Mesenchymal stem cell (in vitro differentiated cells and primary cell): ENCODE results near the gene PRDM2.
A peak's percentile ranks its signal among the peaks of the same experiment; 100 is the strongest.

Source experiments
- DNase-seq: peaks from one replicate; pipeline ENCODE4 v3.0.0-alpha.2; 2013
- H2AFZ ChIP-seq: one replicate; pipeline ENCODE4 v1.6.1; 2013; ENCODE audit warnings: low read depth, mild to moderate bottlenecking, control low read depth, inconsistent platforms, low read length, moderate library complexity
- H2AK5ac ChIP-seq: 2 replicates; pipeline ENCODE4 v1.6.1; 2013; ENCODE audit warnings: low read length, moderate library complexity, mild to moderate bottlenecking, inconsistent platforms; ENCODE audit not compliant: severe bottlenecking
- H2BK120ac ChIP-seq: one replicate; pipeline ENCODE4 v1.6.1; 2013; ENCODE audit warnings: low read depth, mild to moderate bottlenecking, inconsistent platforms, low read length, moderate library complexity
- H2BK12ac ChIP-seq, 2 experiments: one replicate each; pipeline ENCODE4 v1.6.1; 2013; ENCODE audit warnings: inconsistent platforms in 2 of 2, low read length in 2 of 2, mild to moderate bottlenecking in 2 of 2, moderate library complexity in 2 of 2, control low read depth in 1 of 2
- H2BK15ac ChIP-seq: one replicate; pipeline ENCODE4 v1.6.1; 2013; ENCODE audit warnings: mild to moderate bottlenecking, low read depth, inconsistent platforms; ENCODE audit not compliant: poor library complexity, severe bottlenecking
- H2BK5ac ChIP-seq: 2 replicates; pipeline ENCODE4 v1.6.1; 2013; ENCODE audit warnings: low read depth, mild to moderate bottlenecking, low read length, control low read depth, inconsistent platforms; ENCODE audit not compliant: poor library complexity, severe bottlenecking
- H3K14ac ChIP-seq, 2 experiments: one replicate each; pipeline ENCODE4 v1.6.1; 2013; ENCODE audit warnings: inconsistent platforms in 2 of 2, low read length in 2 of 2, control low read depth in 1 of 2, mild to moderate bottlenecking in 1 of 2, moderate library complexity in 1 of 2
- H3K18ac ChIP-seq, 2 experiments: one replicate each; pipeline ENCODE4 v1.6.1; 2013; ENCODE audit warnings: inconsistent platforms in 2 of 2, low read length in 2 of 2, control low read depth in 1 of 2, low read depth in 1 of 2, mild to moderate bottlenecking in 1 of 2
- H3K23ac ChIP-seq, 2 experiments: one replicate each; pipeline ENCODE4 v1.6.1; 2013; ENCODE audit warnings: inconsistent platforms in 2 of 2, low read length in 2 of 2, mild to moderate bottlenecking in 2 of 2, moderate library complexity in 2 of 2, control low read depth in 1 of 2
- H3K27ac ChIP-seq: 2 replicates; pipeline ENCODE4 v1.5.1; 2013; ENCODE audit warnings: mild to moderate bottlenecking, moderate library complexity, low read length, control low read depth, inconsistent platforms; ENCODE audit not compliant: poor library complexity, severe bottlenecking
- H3K27me3 ChIP-seq, 2 experiments: 2 replicates each; pipeline versions ENCODE4 v1.6.1 to v1.7.0; 2013; ENCODE audit warnings: low read length in 2 of 2, mild to moderate bottlenecking in 2 of 2, moderate library complexity in 2 of 2, control low read depth in 1 of 2, inconsistent platforms in 1 of 2; ENCODE audit not compliant: control insufficient read depth in 1 of 2, insufficient read depth in 1 of 2
- H3K36me3 ChIP-seq, 2 experiments: 2 replicates each; pipeline versions ENCODE4 v1.6.1 to v1.7.0; 2013; ENCODE audit warnings: low read length in 2 of 2, control low read depth in 1 of 2, inconsistent platforms in 1 of 2, low read depth in 1 of 2, mild to moderate bottlenecking in 1 of 2; ENCODE audit not compliant: insufficient read depth in 2 of 2, control insufficient read depth in 1 of 2
- H3K4ac ChIP-seq, 2 experiments: one replicate each; pipeline ENCODE4 v1.6.1; 2013; ENCODE audit warnings: inconsistent platforms in 2 of 2, low read length in 2 of 2, mild to moderate bottlenecking in 2 of 2, moderate library complexity in 2 of 2, control low read depth in 1 of 2, low read depth in 1 of 2
- H3K4me1 ChIP-seq: 2 replicates; pipeline ENCODE4 v1.6.1; 2013; ENCODE audit warnings: low read depth, low read length, control low read depth; ENCODE audit not compliant: control insufficient read depth, insufficient read depth
- H3K4me2 ChIP-seq: 2 replicates; pipeline ENCODE4 v1.6.1; 2013; ENCODE audit warnings: low read length, mild to moderate bottlenecking, inconsistent platforms; ENCODE audit not compliant: poor library complexity, severe bottlenecking
- H3K4me3 ChIP-seq, 2 experiments: 2 replicates each; pipeline versions ENCODE4 v1.5.1 to v1.7.0; 2013; ENCODE audit warnings: low read length in 2 of 2, mild to moderate bottlenecking in 2 of 2, control low read depth in 1 of 2, low read depth in 1 of 2; ENCODE audit not compliant: insufficient read depth in 1 of 2
- H3K79me1 ChIP-seq: replicated peaks from 2 replicates; pipeline ENCODE4 v1.6.1; 2013; ENCODE audit warnings: mild to moderate bottlenecking, control low read depth, low read length, inconsistent platforms; ENCODE audit not compliant: poor library complexity, severe bottlenecking
- H3K9ac ChIP-seq: 2 replicates; pipeline ENCODE4 v1.7.0; 2013; ENCODE audit warnings: mild to moderate bottlenecking, low read length, moderate library complexity
- H3K9me3 ChIP-seq: 2 replicates; pipeline ENCODE4 v1.7.0; 2013; ENCODE audit warnings: mild to moderate bottlenecking, low read length; ENCODE audit not compliant: control insufficient read depth
- H4K8ac ChIP-seq: one replicate; pipeline ENCODE4 v1.6.1; 2013; ENCODE audit warnings: inconsistent platforms, mild to moderate bottlenecking, low read length, moderate library complexity
- H4K91ac ChIP-seq: one replicate; pipeline ENCODE4 v1.6.1; 2013; ENCODE audit warnings: mild to moderate bottlenecking, low read length, inconsistent platforms
- WGBS: methylation state at CpG from one replicate; pipeline ENCODE4 v1.1.7; 2013; ENCODE audit warnings: mixed read lengths; 5-methylcytosine and 5-hydroxymethylcytosine counted together

PRDM2 gene

GRCh38 chr1:13830616-13831280 lies 130.8 kb downstream of the PRDM2 start:
- Histone ChIP-seq H3K9me3 (no peaks in the 10 kb centered on the region), H3K9ac (no peak overlapping the region), H3K4ac (no peak overlapping the region), H3K4me1 (no peaks in the 10 kb centered on the region), H3K4me3 (no peak overlapping the region), H3K36me3 (no peaks in the 10 kb centered on the region), H2BK15ac (no peak overlapping the region), H4K91ac (no peak overlapping the region), H3K27ac (no peak overlapping the region), H2BK5ac (no peak overlapping the region), H2BK120ac (no peak overlapping the region), H3K79me1 (no peaks in the 10 kb centered on the region), H3K27me3 (peaks cover 0 to 40% of the 10 kb centered on the region in 2 experiments), H2AK5ac (no peak overlapping the region), H4K8ac (no peak overlapping the region), H3K18ac (no peak overlapping the region), H3K23ac (no peak overlapping the region), H3K14ac (no peak overlapping the region), H2BK12ac (no peak overlapping the region), H3K4me2 (no peak overlapping the region), H2AFZ (no peak overlapping the region)
- peak; percentile 30 for DNase-seq
- WGBS, result 46% methylated on average over 5 of the region's 6 CpGs

GRCh38 chr1:13832100-13832499 lies 132.1 kb downstream of the PRDM2 start:
- Histone ChIP-seq H3K4me1 (no peaks in the 10 kb centered on the region), H2BK5ac (no peak overlapping the region), H3K79me1 (no peaks in the 10 kb centered on the region), H3K9me3 (no peaks in the 10 kb centered on the region), H3K18ac (no peak overlapping the region), H2BK12ac (no peak overlapping the region), H3K9ac (no peak overlapping the region), H2AK5ac (no peak overlapping the region), H4K91ac (no peak overlapping the region), H3K27ac (no peak overlapping the region), H2BK120ac (no peak overlapping the region), H2AFZ (no peak overlapping the region), H4K8ac (no peak overlapping the region), H2BK15ac (no peak overlapping the region), H3K27me3 (peaks cover 0 to 34% of the 10 kb centered on the region in 2 experiments), H3K14ac (no peak overlapping the region), H3K36me3 (no peaks in the 10 kb centered on the region), H3K4ac (no peak overlapping the region), H3K4me2 (no peak overlapping the region), H3K4me3 (no peak overlapping the region), H3K23ac (no peak overlapping the region)
- WGBS, result 66% methylated on average over 3 of the region's 4 CpGs
- no peak for DNase-seq

- Histone ChIP-seq H4K8ac (no peak overlapping the region), H3K9ac (no peak overlapping the region), H3K27ac (no peak overlapping the region), H2BK5ac (no peak overlapping the region), H2BK12ac (no peak overlapping the region), H3K36me3 (no peaks in the 10 kb centered on the region), H3K18ac (no peak overlapping the region), H2AK5ac (no peak overlapping the region), H3K4me1 (no peaks in the 10 kb centered on the region), H4K91ac (no peak overlapping the region), H2BK120ac (no peak overlapping the region), H3K9me3 (no peaks in the 10 kb centered on the region), H3K23ac (no peak overlapping the region), H3K14ac (no peak overlapping the region), H3K4ac (no peak overlapping the region), H3K4me2 (no peak overlapping the region), H3K79me1 (no peaks in the 10 kb centered on the region), H2AFZ (no peak overlapping the region), H3K4me3 (no peak overlapping the region), H2BK15ac (no peak overlapping the region), H3K27me3 (peaks cover 0 to 30% of the 10 kb centered on the region in 2 experiments)
- DNase-seq, result no peak
- WGBS, result 61% methylated on average over 4 of the region's 4 CpGs
Measured at GRCh38 chr1:13832536-13832935, 132.5 kb downstream of the PRDM2 start.

- 71% methylated on average over 4 of the region's 5 CpGs for WGBS
- H3K4me3 ChIP-seq, result no peak overlapping the region
Measured at GRCh38 chr1:13836136-13836535, 136.1 kb downstream of the PRDM2 start.

More at GRCh38 chr1:13836136-13836535, 136.1 kb downstream of the PRDM2 start:
- Histone ChIP-seq H3K18ac (no peak overlapping the region), H3K27ac (no peak overlapping the region), H3K4me2 (no peak overlapping the region), H2AFZ (no peak overlapping the region), H4K8ac (no peak overlapping the region), H3K23ac (no peak overlapping the region), H3K9me3 (no peaks in the 10 kb centered on the region), H2BK12ac (no peak overlapping the region), H3K4me1 (no peaks in the 10 kb centered on the region), H2BK15ac (no peak overlapping the region), H3K36me3 (no peaks in the 10 kb centered on the region), H2BK5ac (no peak overlapping the region), H3K14ac (no peak overlapping the region), H3K9ac (no peak overlapping the region), H3K27me3 (peaks cover 0 to 14% of the 10 kb centered on the region in 2 experiments), H3K4ac (no peak overlapping the region), H2BK120ac (no peak overlapping the region), H3K79me1 (no peaks in the 10 kb centered on the region), H4K91ac (no peak overlapping the region), H2AK5ac (no peak overlapping the region)
- no peak for DNase-seq
